MCF 10A (cell line): ENCODE results near the gene RAI1. TPM values are rescaled to one million over a fixed set of nuclear protein-coding genes. Genes with fewer than 3 reads are reported as not detected.
A peak's percentile ranks its signal among the peaks of the same experiment; 100 is the strongest.

Experiments
- BruUV-seq: library from RNA; stranded (reverse); fragments of 400-500 nt; replicated peaks from 2 replicates; lab custom pipeline; 2021; lab: Mats Ljungman, UMichigan
- CTCF ChIA-PET: fragments of 300-600 bp; sonication (Branson Sonifier 250); formaldehyde crosslinking; extraction: SDS; loops from one replicate; lab custom pipeline; 2021; ENCODE audit warnings: antibody characterized with exemption, inconsistent platforms; lab: Yijun Ruan, JAX
- POLR2A ChIA-PET: fragments of 300-600, 350-650 bp; sonication (Branson Sonifier 250); formaldehyde crosslinking; extraction: SDS; loops from one replicate; lab custom pipeline; 2020; ENCODE audit warnings: antibody characterized with exemption, inconsistent platforms; lab: Yijun Ruan, JAX
- DNase-seq: peaks from one replicate; pipeline ENCODE4 v3.0.0-alpha.2; 2018; ENCODE audit not compliant: unreplicated experiment
- H3K27ac Mint-ChIP-seq: one replicate; pipeline ENCODE4 v1.8.0; 2022; ENCODE audit warnings: mild to moderate bottlenecking, low read depth, mixed read lengths; ENCODE audit not compliant: unreplicated experiment
- H3K27me3 Mint-ChIP-seq: one replicate; pipeline ENCODE4 v1.8.0; 2022; ENCODE audit warnings: mixed read lengths; ENCODE audit not compliant: insufficient read depth, unreplicated experiment
- H3K36me3 Mint-ChIP-seq: one replicate; pipeline ENCODE4 v1.8.0; 2022; ENCODE audit warnings: mild to moderate bottlenecking, moderate library complexity, mixed read lengths; ENCODE audit not compliant: insufficient read depth, unreplicated experiment
- H3K4me1 Mint-ChIP-seq: one replicate; pipeline ENCODE4 v1.8.0; 2022; ENCODE audit warnings: mixed read lengths; ENCODE audit not compliant: insufficient read depth, unreplicated experiment
- H3K4me3 Mint-ChIP-seq: one replicate; pipeline ENCODE4 v1.8.0; 2022; ENCODE audit warnings: mild to moderate bottlenecking, moderate library complexity, mixed read lengths; ENCODE audit not compliant: unreplicated experiment
- H3K9me3 Mint-ChIP-seq: one replicate; pipeline ENCODE4 v1.8.0; 2022; ENCODE audit warnings: mixed read lengths; ENCODE audit not compliant: unreplicated experiment
- CTCF ChIP-seq: fragments of 200-600 bp; IDR thresholded peaks from one replicate; pipeline ENCODE4 v1.8.0; 2022; ENCODE audit warnings: antibody characterized with exemption, mild to moderate bottlenecking; ENCODE audit not compliant: unreplicated experiment
- intact Hi-C: fragments of 100-400 bp; cut with micrococcal nuclease; formaldehyde crosslinking; loops from 2 replicates; pipeline ENCODE4 v1.14.1; 2022
- total RNA-seq: library from RNA; stranded (reverse); gene quantifications from 2 replicates; pipeline ENCODE4 v1.2.3, GENCODE V29; 2022

Gene RAI1
- total RNA-seq, 1 experiment from 2014 or later, result 30.4 TPM

DNA sequence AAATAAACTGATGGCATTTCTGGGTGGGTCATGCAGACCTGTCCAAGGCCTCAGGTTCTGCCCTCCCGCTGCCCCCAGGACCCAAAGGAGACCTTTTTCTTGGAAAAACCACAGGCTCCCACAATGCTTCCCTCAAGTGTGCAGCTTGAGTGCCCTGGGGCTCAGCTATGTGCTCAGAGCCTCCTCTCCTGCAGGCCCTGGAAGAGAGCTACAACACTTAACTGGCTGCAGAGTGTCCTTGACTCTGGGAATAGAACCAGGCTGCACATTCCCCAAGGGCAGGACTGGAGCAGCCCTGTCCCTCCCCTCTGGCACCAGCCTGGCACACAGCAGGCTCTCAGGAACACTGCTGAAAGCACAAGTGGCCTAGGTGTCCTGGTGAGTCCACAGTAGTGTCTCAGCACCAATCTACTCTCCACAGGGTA lies 160.4 kb downstream of the RAI1 start:
- BruUV-seq, result no TSS peak
- intact Hi-C loops, result no loop called here
- Mint-ChIP-seq H3K27me3 (no peaks in the 10 kb centered on the region), H3K36me3 (no peaks in the 10 kb centered on the region), H3K9me3 (no peaks in the 10 kb centered on the region), H3K4me3 (no peak overlapping the region), H3K27ac (peak overlapping the region; percentile 61), H3K4me1 (peaks cover 27% of the 10 kb centered on the region)
- ChIA-PET CTCF (interaction anchor here (0.6 to 5.3 kb wide), 5 partner anchors 12 to 91 kb away, joined by 3 to 39 read pairs (median 7); no protein-coding TSS in a partner anchor), POLR2A (interaction anchor here (1.1 to 2.7 kb wide), 8 partner anchors 8 to 160 kb away, joined by 5 to 28 read pairs (median 9); no protein-coding TSS in a partner anchor)
- no peak for TF ChIP-seq CTCF
- DNase-seq, result peak; percentile 38

GRCh38 chr17:17842111-17842876 lies 161.0 kb downstream of the RAI1 start:
- ChIA-PET POLR2A (interaction anchor here (0.6 to 2.7 kb wide), 7 partner anchors 12 to 1910 kb away, joined by 3 to 28 read pairs (median 11); no protein-coding TSS in a partner anchor), CTCF (interaction anchor here (0.8 to 5.3 kb wide), 4 partner anchors 11 to 246 kb away, joined by 4 to 39 read pairs (median 10); no protein-coding TSS in a partner anchor)
- Mint-ChIP-seq H3K27ac (peak overlapping the region; percentile 61), H3K27me3 (no peaks in the 10 kb centered on the region), H3K36me3 (peaks cover 4% of the 10 kb centered on the region), H3K4me3 (no peak overlapping the region), H3K4me1 (peaks cover 23% of the 10 kb centered on the region), H3K9me3 (no peaks in the 10 kb centered on the region)
- BruUV-seq, result no TSS peak
- intact Hi-C loops, result no loop called here
- no peak for TF ChIP-seq CTCF
- DNase-seq, result no peak

DNA sequence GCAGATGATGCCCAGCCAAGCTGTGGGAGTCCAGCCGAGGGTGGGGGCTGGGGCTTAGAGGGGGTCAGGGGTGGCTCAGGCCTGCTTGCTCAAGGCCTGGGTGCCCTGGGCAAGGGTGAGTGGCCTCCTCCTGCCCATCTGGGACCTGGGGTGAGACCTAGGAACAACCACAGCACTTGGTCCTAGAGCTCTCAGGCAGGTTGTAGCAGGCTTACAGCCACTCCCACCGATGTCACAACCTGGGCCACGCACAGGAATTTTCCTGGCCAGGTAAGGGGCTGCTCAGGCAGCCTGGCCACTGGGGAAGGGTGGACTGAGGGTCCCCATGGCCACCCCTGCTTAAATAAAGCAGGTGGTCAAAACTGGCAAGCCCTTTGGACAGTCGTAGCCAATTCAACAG lies 161.8 kb downstream of the RAI1 start:
- Mint-ChIP-seq H3K9me3 (no peaks in the 10 kb centered on the region), H3K4me3 (no peak overlapping the region), H3K36me3 (peaks cover 4% of the 10 kb centered on the region), H3K27me3 (no peaks in the 10 kb centered on the region), H3K27ac (peak overlapping the region; percentile 66), H3K4me1 (peaks cover 16% of the 10 kb centered on the region)
- ChIA-PET POLR2A (interaction anchor here (1.0 kb wide), 2 partner anchors 167 to 1909 kb away, joined by 3 to 5 read pairs; no protein-coding TSS in a partner anchor), CTCF (interaction anchor here (0.8 to 5.3 kb wide), 3 partner anchors 16 to 76 kb away, joined by 4 to 39 read pairs (median 12); no protein-coding TSS in a partner anchor)
- intact Hi-C loops, result no loop called here
- BruUV-seq, result no TSS peak
- TF ChIP-seq CTCF, result no peak
- peak; percentile 52 for DNase-seq

DNA sequence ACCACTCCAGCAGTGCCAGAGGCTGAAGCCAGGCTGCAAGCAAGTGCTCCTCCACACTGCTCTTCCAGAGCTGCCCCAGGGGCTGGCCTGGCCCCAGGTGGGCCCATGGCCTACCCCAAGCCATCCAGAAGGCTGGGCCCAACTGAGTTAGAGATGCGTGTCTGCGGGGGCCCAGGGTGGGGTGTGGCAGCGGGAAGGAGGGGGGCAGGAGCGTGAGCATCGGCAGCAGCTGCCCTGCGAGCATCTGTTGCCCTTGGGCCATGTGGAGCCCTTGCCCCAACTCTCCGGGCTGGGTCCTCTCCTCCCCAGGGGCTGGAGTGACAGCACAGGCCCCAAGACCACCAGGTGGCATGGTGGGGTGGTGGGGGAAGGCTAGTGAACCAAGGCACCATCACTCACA lies 162.8 kb downstream of the RAI1 start:
- Mint-ChIP-seq H3K4me1 (peaks cover 7% of the 10 kb centered on the region), H3K4me3 (no peak overlapping the region), H3K27me3 (no peaks in the 10 kb centered on the region), H3K36me3 (peaks cover 4% of the 10 kb centered on the region), H3K27ac (no peak overlapping the region), H3K9me3 (no peaks in the 10 kb centered on the region)
- intact Hi-C loops, result no loop called here
- DNase-seq, result no peak
- no peak for TF ChIP-seq CTCF
- ChIA-PET POLR2A (interaction anchor here (0.6 to 1.0 kb wide), 2 partner anchors 168 to 548 kb away, joined by 3 to 5 read pairs; no protein-coding TSS in a partner anchor), CTCF (interaction anchor here (5.3 kb wide), 1 partner anchor 15 kb away, joined by 39 read pairs; no protein-coding TSS in a partner anchor)
- BruUV-seq, result no TSS peak
